Endothelial cell of umbilical vein (primary cell): Measurements from ENCODE around the gene SLX1A.

ENCODE experiments used
- CTCF ChIP-seq, 2 donors: IDR thresholded peaks; 1 replicate in 1 of 2; 2 replicates in 1 of 2; pipeline ENCODE4 v1.5.1; 2011; ENCODE audit warnings: low read length in 2 of 2, mild to moderate bottlenecking in 2 of 2, moderate library complexity in 2 of 2, control low read depth in 1 of 2, inconsistent platforms in 1 of 2, low read depth in 1 of 2; ENCODE audit not compliant: insufficient read depth in 1 of 2; ENCODE audit errors: extremely low read depth in 1 of 2
- FOS ChIP-seq: IDR thresholded peaks from 2 replicates; pipeline ENCODE4 v1.6.1; 2011; ENCODE audit warnings: mild to moderate bottlenecking, low read length, moderate library complexity, borderline replicate concordance; ENCODE audit not compliant: insufficient read depth
- POLR2A ChIP-seq: IDR thresholded peaks from 2 replicates; pipeline ENCODE4 v1.6.1; 2012; ENCODE audit warnings: low read depth, mild to moderate bottlenecking, control low read depth, low read length
- POLR2AphosphoS5 ChIP-seq: IDR thresholded peaks from 2 replicates; pipeline ENCODE4 v1.6.1; 2012; ENCODE audit warnings: low read depth, mild to moderate bottlenecking, control low read depth, low read length, moderate library complexity; ENCODE audit not compliant: insufficient read depth

GRCh38 chr16:30184891-30185682 lies 8.6 kb upstream of the SLX1A start:
- TF ChIP-seq CTCF (IDR thresholded peaks at IDR 0.05; ENCODE audit: extremely low read depth in 1 of 2, insufficient read depth in 1 of 2, low read depth in 1 of 2, low read length in 2 of 2) (no peak), FOS (no peak), POLR2AphosphoS5 (no peak), POLR2A (no peak)
